GM18861 (cell line): ENCODE data around the gene LRP1-AS.

Source experiments
- ATAC-seq: cut with Tn5 transposase; IDR thresholded peaks from one replicate; pipeline ENCODE4 v1.9.1; 2021; ENCODE audit not compliant: unreplicated experiment

Gene LRP1-AS

DNA sequence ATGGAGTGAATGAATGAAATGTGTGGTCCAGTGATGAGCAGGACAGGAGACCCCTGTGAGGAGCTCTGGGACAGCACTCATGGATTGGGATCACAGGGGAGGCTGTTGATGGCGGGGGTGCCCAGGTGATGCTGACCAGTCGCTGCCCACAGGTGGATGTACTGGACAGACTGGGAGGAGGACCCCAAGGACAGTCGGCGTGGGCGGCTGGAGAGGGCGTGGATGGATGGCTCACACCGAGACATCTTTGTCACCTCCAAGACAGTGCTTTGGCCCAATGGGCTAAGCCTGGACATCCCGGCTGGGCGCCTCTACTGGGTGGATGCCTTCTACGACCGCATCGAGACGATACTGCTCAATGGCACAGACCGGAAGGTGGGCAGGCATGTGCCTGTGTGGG is 13.3 kb upstream of the LRP1-AS start:
- no peak for ATAC-seq

DNA sequence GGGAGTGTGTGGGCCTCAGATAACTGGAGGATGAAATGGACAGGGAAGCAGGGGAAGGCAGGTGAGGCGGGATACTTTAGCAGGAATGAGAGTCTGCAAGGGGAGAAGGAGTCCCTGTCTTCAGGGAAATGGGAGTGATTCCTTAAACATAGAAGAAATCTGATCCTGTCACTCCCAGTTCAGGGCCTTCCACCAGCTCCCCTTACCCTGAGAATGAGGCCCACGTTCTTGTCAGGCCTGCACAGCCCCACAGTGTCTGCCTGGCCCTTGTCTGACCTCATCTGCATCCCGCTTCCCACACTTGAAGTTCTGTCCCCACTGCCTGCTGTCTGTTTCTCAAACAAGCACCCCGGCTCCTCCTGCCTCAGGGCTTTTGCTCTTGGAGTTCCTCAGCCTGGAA is 12.6 kb upstream of the LRP1-AS start:
- ATAC-seq: no peak

- ATAC-seq: no peak
Measured at GRCh38 chr12:57159311-57159710, 11.9 kb upstream of the LRP1-AS start.

DNA sequence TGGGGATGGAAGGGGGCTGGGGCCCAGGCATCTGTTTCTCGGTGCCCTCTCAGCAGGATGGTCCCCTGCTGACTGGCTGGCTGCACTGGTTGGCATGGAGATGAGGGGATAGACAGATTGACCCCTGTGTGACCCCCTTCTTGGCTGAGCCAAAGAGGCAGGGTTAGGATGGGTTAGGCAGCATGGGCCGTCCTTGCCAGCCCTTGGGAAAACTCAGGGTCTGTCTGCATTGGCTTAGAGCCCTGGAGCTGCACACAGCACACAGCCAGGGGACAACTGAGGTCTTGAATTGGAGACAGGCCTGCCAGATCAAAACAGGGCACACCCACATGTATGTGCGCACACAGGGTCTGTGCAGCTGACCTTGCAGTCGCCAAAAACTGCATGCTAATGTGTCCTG is 11.2 kb upstream of the LRP1-AS start:
- no peak for ATAC-seq

- no peak for ATAC-seq
Measured at GRCh38 chr12:57158186-57158585, 10.8 kb upstream of the LRP1-AS start.

- no peak for ATAC-seq
Measured at GRCh38 chr12:57157588-57158173, 10.3 kb upstream of the LRP1-AS start.

- ATAC-seq: no peak
Measured at GRCh38 chr12:57156701-57157403, 9.4 kb upstream of the LRP1-AS start.

DNA sequence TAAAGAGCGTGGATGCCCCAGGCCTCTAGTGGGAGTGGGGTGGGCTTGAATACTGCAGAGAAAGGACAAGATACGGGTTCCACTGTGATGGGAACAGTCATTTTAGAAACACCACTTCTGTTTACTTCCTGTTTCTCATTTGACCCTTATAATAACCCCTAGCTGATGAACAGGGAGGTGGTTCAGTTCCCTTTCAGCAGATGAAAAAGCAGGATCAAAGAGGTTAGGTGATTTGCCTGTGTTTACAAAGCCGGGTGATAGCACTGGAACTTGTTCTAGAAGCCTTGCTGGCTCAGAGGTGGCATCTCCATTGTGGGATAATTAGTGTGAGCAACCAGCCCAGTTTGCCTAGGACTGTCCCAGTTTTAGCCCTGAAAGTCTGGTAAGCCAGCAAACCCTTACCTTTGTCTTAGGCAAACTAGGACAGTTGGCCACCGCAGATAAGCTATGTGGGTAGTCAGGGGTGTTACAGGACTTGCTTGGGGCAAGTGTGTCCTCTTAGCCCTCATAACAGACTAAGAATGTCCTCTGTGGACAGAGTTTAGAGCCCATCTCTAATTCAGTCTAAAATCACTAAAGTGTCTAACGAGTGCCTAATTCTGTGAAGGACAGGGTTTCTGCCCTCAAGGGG is 7.5 kb upstream of the LRP1-AS start:
- ATAC-seq: no peak

GRCh38 chr12:57154076-57154475 is 6.7 kb upstream of the LRP1-AS start:
- no peak for ATAC-seq

DNA sequence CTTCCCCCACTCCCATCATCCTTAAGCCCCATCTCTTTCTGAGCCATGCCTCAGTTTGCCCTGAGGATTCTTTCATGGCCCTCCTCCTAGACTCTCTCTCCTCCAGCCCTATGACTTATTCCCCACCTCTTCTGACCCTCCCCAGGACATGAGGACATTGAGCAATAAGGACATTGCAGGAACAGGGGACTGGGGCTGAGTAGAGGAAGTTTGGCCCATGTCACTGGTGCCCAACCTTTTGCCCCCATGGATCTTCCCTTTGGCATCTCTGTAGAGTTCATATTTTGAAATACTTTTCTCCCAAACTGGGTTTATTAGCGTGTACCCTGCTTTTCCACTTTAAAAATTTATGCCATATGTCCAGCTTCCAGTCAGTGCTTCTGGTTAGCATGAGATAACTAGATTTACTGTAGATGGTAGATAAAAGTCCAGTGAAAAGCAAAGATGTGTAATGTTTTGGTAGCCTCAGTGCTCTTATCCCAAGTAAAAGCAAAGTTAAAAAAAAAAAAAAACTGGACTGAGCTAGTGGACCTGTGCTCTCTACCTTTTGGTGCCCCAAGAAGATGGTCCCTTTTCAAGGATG is 6.1 kb upstream of the LRP1-AS start:
- ATAC-seq: no peak

DNA sequence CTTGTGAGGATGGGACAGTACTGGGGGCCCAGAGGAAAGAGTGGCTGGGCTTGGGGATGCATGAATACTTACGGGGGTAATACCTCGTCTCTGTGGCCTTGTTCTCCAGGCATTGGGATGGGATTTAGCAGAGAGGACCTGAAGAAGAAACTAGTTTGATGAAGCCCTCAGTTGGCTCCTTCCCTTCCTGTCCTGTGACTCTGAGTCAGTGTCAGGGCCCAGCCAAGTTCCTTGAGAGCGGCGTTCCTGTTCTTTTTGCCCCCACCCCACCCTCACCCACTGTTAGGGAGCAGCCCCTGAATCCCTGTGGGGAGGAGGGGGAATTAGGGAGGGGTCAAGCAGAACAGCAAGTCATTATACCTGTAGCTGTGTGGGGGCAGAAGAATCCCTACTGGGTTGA is 5.2 kb upstream of the LRP1-AS start:
- no peak for ATAC-seq

DNA sequence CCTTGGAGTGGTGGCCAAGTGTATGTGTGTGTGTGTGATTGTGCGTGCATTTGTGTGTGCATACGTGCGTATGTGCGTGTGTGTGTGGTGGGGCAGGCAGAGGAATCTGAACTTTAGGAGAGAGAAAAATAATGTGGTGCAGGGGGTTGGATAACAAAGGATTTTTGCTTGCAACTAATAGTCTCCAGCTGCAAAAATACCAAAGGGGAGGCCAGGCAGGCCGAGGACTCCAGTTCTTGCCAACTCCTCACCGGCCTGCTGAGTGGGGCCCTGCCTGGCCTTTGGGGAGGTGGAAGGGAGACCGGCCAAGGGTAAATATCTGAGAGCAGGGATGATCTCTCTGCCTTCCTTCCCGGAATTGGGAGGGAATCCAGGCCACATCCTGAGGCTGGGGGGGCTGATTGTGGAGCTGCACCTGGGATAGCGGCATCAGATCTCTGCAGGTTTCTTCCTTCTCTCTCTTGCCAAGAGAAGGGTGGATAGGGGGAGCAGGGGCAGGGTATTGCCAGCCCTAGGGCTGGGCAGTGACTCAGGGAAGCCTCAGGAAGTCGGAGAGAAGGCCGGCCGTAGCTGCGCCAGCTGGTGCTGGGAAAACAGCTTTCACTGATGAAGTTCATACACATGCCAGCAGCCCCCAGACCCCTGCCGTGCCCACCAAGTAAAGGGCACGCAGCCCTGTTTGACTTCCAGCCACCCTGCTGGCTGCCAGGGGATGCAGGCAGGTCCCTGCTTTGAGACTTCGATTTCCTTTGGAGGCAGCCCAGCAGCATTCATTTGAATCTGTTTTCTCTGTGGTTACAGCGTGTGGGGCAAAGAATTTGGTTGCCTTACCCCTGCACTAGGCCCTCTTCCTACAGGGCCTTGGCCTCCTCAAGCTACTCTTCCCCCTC is 4.6 kb upstream of the LRP1-AS start:
- ATAC-seq: no peak

DNA sequence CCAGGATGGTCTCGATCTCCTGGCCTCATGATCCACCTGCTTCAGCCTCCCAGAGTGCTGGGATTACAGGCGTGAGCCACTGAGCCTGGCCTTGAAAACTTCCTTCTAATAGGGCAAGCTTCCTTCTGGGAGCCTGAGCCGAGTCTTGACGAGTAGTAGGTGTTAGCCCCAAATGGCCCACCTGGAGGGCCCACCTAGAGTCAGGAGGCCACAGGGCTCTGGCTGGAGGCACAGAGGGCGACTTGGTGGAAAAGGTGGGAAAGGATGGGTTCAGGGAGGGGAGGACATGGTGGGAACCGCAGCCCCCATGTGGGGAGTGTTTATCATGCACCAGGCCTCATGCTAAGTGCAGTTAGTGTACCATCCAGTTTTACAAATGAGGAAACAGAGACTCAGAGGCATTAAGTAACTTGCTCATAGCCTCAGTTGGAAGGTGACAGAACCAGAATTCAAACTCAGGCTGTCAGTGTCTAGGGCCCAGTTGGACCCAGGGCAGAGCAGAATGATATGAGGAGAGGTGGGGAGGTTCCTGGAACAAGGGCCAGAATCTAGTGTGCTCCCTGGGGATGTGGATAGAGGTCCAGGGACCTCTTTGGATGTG is 3.1 kb upstream of the LRP1-AS start:
- ATAC-seq: no peak

GRCh38 chr12:57149245-57149900 is 2.0 kb upstream of the LRP1-AS start:
- ATAC-seq: no peak

GRCh38 chr12:57148469-57149244 is 1.2 kb upstream of the LRP1-AS start:
- ATAC-seq: no peak

- no peak for ATAC-seq
Measured at GRCh38 chr12:57146092-57146491, 1.3 kb downstream of the LRP1-AS start.

GRCh38 chr12:57145460-57146059 is 1.9 kb downstream of the LRP1-AS start:
- ATAC-seq: no peak

- no peak for ATAC-seq
Measured at GRCh38 chr12:57143454-57143853, 4.0 kb downstream of the LRP1-AS start.

GRCh38 chr12:57142727-57143126 is 4.7 kb downstream of the LRP1-AS start:
- ATAC-seq: no peak
